Measurements from ENCODE around the gene ATAD1.
"Not testable (repeated sequence)": the region's sequence is repeated elsewhere in the genome, so short reads cannot be mapped to it uniquely, and the experiment has no call there.

ATAD1 gene

DNA sequence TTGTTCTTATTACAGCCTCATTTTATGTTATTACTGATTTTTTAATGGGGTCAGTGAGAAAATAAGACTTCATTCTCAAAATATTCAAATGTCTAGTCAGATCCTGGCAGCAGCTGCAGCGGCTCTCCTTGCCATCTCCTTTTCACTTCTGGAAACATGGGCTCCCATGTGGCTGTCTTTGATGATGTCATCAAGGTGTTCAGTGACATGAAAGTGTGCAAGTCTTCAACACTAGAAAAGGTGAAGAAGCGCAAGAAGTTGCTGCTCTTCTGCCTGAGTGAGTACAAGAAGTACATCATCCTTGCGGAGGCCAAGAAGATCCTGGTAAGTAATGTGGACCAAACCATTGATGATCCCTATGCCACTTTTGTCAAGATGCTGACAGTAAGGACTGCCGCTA lies 25.7 kb upstream of the ATAD1 start:
- Histone ChIP-seq H3K9ac (ENCODE audit: low read length) (no peak overlapping the region), H3K4me1 (ENCODE audit: control insufficient read depth, insufficient read depth, low read length) (peaks cover 40% of the 10 kb centered on the region), H3K9me3 (ENCODE audit: control insufficient read depth, low read length) (no peaks in the 10 kb centered on the region)

DNA sequence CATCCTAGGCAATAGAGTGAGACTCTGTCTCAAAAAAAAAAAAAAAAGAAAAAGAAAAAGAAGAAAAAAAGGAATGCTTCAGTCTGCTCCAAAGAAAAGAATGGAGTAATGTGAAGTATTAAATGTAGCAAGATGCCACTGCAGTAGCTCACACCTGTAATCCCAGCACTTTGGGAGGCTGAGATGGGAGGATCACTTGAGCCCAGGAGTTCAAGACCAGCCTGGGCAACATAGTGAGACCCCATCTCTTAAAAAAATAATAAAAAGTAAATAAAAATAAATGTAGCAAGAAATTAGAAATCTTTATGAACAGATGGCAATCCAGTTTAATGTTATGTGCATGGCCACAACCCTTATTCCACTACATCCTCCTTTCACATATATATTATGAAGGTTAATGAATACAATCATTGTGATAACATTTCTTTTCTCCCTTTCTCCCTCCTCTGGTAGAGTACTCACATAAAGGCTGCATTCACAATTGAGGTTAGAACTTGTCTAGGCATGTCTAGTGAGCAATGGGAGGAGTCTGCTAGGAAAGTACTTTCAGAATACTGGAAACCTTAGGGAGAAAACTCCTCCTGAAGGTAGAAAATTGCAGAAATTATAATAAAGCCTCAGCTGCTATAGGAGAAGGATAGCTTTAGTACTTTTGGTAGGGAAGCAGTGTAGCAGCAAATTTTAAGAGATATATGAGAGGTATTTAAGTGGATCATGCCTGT lies 24.9 kb upstream of the ATAD1 start:
- Histone ChIP-seq H3K36me3 (ENCODE audit: control insufficient read depth, insufficient read depth, low read length) (no peaks in the 10 kb centered on the region), H3K4me3 (ENCODE audit: low read length) (no peak overlapping the region), H3K9me3 (ENCODE audit: control insufficient read depth, low read length) (no peaks in the 10 kb centered on the region), H3K27me3 (ENCODE audit: control insufficient read depth, insufficient read depth, low read length) (no peaks in the 10 kb centered on the region), H3K4me1 (ENCODE audit: control insufficient read depth, insufficient read depth, low read length) (peaks cover 40% of the 10 kb centered on the region), H3K9ac (ENCODE audit: low read length) (no peak overlapping the region)

More for the DNA sequence above, 25.7 kb upstream of the ATAD1 start:
- no peaks in the 10 kb centered on the region for H3K27me3 ChIP-seq (ENCODE audit: control insufficient read depth, insufficient read depth, low read length)
- no peak overlapping the region for H3K4me3 ChIP-seq (ENCODE audit: low read length)
- no peaks in the 10 kb centered on the region for H3K36me3 ChIP-seq (ENCODE audit: control insufficient read depth, insufficient read depth, low read length)

DNA sequence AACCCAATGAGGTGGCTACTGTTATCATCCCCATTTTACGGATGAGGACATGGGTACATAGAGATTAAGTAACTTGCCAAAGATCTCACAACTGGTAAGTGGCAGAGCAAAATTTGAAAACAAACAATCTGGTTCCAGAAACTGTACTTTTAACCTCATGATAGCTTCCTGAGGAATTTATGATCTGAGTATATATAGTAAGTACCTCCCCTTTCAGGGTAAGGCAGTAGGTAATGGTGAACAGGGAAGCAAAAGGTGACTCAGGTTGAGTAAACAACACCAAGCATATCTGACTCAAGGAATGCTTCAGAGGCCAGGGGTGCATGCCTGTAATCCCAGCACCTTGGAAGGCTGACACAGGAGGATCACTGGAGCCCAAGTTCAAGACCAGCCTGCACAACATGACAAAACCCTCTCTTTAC lies 24.2 kb upstream of the ATAD1 start:
- no peak overlapping the region for H3K9ac ChIP-seq (ENCODE audit: low read length)
- H3K9me3 ChIP-seq (ENCODE audit: control insufficient read depth, low read length), result no peaks in the 10 kb centered on the region
- H3K4me3 ChIP-seq (ENCODE audit: low read length), result no peak overlapping the region
- no peaks in the 10 kb centered on the region for H3K36me3 ChIP-seq (ENCODE audit: control insufficient read depth, insufficient read depth, low read length)
- H3K27me3 ChIP-seq (ENCODE audit: control insufficient read depth, insufficient read depth, low read length), result no peaks in the 10 kb centered on the region
- H3K4me1 ChIP-seq (ENCODE audit: control insufficient read depth, insufficient read depth, low read length), result peaks cover 40% of the 10 kb centered on the region

DNA sequence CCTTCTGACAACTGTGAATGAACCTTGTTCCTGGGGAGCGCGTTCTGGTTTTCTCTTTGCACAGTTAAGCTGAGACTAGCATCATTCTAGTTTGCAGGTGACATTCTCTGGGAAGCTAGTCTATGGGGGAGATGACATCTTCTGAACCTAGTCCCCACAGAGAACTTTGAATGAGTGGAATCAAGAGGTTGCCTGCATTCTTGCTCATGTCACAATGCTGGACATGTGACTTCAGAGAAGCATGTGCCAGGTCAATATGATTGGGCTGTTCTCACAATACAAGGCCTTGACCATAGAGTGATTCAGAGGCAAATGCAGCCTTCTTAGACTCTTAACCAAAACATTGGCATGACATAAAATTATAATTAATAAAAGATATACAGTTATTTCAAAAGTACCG lies 23.2 kb upstream of the ATAD1 start:
- Histone ChIP-seq H3K4me1 (ENCODE audit: control insufficient read depth, insufficient read depth, low read length) (peaks cover 40% of the 10 kb centered on the region), H3K9me3 (ENCODE audit: control insufficient read depth, low read length) (no peaks in the 10 kb centered on the region), H3K36me3 (ENCODE audit: control insufficient read depth, insufficient read depth, low read length) (no peaks in the 10 kb centered on the region), H3K4me3 (ENCODE audit: low read length) (no peak overlapping the region), H3K27me3 (ENCODE audit: control insufficient read depth, insufficient read depth, low read length) (no peaks in the 10 kb centered on the region), H3K9ac (ENCODE audit: low read length) (no peak overlapping the region)

DNA sequence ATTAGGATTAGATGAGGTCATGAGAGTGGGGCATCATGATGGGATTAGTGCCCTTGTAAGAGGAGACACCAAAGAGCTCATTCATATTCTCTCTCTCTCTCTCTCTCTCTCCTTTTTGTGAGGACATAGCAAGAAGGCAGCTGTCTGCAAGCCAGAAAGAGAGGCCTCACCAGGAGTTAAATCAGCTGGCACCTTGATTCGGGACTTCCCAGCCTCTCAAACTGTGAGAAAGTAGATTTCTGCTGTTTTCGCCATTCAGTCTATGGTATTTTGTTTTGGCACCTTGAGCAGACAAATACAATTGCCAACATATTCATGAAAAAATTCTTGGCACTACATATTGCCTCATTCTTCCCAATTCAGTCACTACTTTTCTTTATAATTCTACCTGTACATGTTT lies 20.6 kb upstream of the ATAD1 start:
- Histone ChIP-seq H3K9ac (ENCODE audit: low read length) (no peak overlapping the region), H3K27me3 (ENCODE audit: control insufficient read depth, insufficient read depth, low read length) (no peaks in the 10 kb centered on the region), H3K9me3 (ENCODE audit: control insufficient read depth, low read length) (no peaks in the 10 kb centered on the region), H3K4me1 (ENCODE audit: control insufficient read depth, insufficient read depth, low read length) (peaks cover 24% of the 10 kb centered on the region), H3K36me3 (ENCODE audit: control insufficient read depth, insufficient read depth, low read length) (no peaks in the 10 kb centered on the region), H3K4me3 (ENCODE audit: low read length) (no peak overlapping the region)

DNA sequence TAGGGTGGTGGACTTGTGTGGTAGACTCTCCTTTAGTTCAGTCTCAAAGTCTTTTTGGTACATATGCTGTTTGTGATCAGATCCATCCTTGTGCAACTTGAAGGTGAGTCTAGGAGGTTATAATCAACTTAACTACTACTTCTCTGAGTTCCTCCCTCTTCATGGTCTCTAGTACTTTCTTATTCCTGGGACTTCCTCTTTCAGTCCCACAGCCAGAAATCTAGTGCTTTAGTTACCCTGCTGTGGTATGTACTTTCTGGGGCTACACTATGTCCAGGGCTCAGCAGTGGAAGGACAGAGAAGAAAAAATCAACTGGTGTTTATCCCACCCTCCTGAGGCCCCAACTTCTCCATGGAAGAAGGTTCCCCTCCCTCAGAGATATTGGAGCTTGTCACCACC lies 19.4 kb upstream of the ATAD1 start:
- H3K4me1 ChIP-seq (ENCODE audit: control insufficient read depth, insufficient read depth, low read length), result peaks cover 13% of the 10 kb centered on the region
- no peaks in the 10 kb centered on the region for H3K36me3 ChIP-seq (ENCODE audit: control insufficient read depth, insufficient read depth, low read length)
- H3K4me3 ChIP-seq (ENCODE audit: low read length), result no peak overlapping the region
- no peak overlapping the region for H3K9ac ChIP-seq (ENCODE audit: low read length)
- H3K9me3 ChIP-seq (ENCODE audit: control insufficient read depth, low read length), result no peaks in the 10 kb centered on the region
- H3K27me3 ChIP-seq (ENCODE audit: control insufficient read depth, insufficient read depth, low read length), result no peaks in the 10 kb centered on the region

DNA sequence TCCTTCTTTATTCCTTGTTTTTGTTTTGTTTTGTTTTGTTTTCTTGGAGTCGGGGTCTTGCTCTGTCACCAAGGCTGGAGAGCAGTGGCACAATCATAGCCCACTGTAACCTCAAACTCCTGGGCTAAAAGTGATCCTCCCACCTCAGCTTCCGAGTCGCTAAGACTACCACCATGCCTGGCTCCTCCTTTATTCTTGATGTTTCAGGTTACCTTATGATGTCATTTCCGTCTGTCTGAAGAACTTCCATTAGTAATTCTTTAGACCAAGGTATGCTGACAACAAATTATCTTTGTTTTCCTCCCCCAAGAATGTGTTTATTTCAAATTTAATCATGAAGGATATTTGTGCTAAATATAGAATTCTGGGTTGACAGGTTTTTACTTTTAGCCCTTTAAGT lies 18.1 kb upstream of the ATAD1 start:
- H3K36me3 ChIP-seq (ENCODE audit: control insufficient read depth, insufficient read depth, low read length), result no peaks in the 10 kb centered on the region

DNA sequence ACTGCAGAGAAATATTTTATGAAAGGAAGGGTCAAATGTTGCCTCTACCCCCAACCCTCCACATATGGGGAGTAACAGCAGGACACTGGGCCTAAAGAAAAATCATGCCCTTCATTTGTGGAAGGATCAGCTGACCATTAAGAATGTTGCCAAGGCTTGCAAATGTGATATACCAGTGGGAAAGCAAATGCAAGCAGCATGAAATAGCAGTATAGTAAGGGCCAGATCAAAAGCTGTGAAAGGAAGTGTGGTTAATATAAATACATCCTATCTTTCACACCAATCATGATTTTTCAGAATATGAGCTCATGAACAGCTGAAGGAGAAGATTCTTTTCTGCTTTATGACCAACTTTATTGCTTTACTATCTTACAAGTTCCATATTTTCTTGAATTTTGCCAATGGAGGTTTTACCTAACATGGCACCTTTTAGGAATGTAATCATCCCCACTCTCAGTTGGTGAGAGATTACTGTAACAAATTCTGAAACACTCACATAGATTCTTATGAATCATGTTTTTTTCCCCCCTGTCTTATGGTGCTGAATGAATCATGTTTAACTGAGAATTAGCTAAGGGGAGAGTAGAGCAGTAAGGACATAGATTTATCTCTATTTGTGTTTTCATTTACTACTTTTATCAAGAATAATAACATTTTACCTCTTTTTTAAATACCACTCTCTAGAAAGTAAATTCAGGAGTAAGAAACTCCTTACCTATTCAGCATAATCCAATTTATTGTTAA lies 12.1 kb upstream of the ATAD1 start:
- Histone ChIP-seq H3K4me1 (ENCODE audit: control insufficient read depth, insufficient read depth, low read length) (no peaks in the 10 kb centered on the region), H3K9ac (ENCODE audit: low read length) (no peak overlapping the region), H3K36me3 (ENCODE audit: control insufficient read depth, insufficient read depth, low read length) (no peaks in the 10 kb centered on the region), H3K9me3 (ENCODE audit: control insufficient read depth, low read length) (no peaks in the 10 kb centered on the region), H3K27me3 (ENCODE audit: control insufficient read depth, insufficient read depth, low read length) (no peaks in the 10 kb centered on the region), H3K4me3 (ENCODE audit: low read length) (no peak overlapping the region)

More for the DNA sequence above, 18.1 kb upstream of the ATAD1 start:
- H3K9ac ChIP-seq (ENCODE audit: low read length), result no peak overlapping the region
- H3K9me3 ChIP-seq (ENCODE audit: control insufficient read depth, low read length), result no peaks in the 10 kb centered on the region
- H3K27me3 ChIP-seq (ENCODE audit: control insufficient read depth, insufficient read depth, low read length), result no peaks in the 10 kb centered on the region
- no peak overlapping the region for H3K4me3 ChIP-seq (ENCODE audit: low read length)
- H3K4me1 ChIP-seq (ENCODE audit: control insufficient read depth, insufficient read depth, low read length), result peaks cover 6% of the 10 kb centered on the region

DNA sequence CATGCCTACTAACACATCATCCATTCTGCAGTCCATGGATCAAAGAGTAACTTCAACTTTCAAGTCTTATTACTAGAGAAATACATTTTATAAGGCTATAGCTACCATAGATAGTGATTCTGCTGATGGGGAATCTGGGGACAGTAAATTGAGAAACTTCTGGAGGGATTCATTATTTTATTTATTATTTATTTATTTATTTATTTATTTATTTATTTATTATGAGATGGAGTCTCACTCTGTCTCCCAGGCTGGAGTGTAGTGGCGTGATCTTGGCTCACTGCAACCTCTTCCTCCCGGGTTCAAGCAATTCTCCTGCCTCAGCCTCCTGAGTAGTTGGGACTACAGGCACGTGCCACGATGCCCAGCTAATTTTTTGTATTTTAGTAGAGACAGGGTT lies 11.0 kb upstream of the ATAD1 start:
- not testable (repeated sequence) for H3K9ac ChIP-seq (ENCODE audit: low read length); H3K4me1 ChIP-seq (ENCODE audit: control insufficient read depth, insufficient read depth, low read length); H3K27me3 ChIP-seq (ENCODE audit: control insufficient read depth, insufficient read depth, low read length); H3K36me3 ChIP-seq (ENCODE audit: control insufficient read depth, insufficient read depth, low read length); H3K4me3 ChIP-seq (ENCODE audit: low read length); H3K9me3 ChIP-seq (ENCODE audit: control insufficient read depth, low read length)

DNA sequence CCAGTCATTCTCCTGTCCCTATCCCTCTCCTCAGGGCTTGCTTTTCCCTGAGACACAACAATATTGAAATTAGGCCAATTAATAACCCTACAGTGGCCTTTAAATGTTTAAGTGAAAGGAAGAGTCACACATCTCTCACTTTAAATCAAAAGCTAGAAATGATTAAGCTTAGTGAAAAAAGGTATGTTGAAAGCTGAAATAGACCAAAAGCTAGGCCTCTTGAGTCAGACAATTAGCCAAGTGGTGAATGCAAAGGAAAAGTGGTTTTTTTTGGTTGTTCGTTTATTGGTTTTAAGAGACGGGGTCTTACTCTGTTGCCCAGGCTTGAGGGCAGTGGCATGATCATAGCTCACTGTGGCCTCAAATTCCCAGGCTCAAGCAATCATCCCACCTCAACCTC lies 9.7 kb upstream of the ATAD1 start:
- no peaks in the 10 kb centered on the region for H3K27me3 ChIP-seq (ENCODE audit: control insufficient read depth, insufficient read depth, low read length)
- no peaks in the 10 kb centered on the region for H3K4me1 ChIP-seq (ENCODE audit: control insufficient read depth, insufficient read depth, low read length)
- H3K36me3 ChIP-seq (ENCODE audit: control insufficient read depth, insufficient read depth, low read length), result no peaks in the 10 kb centered on the region
- no peaks in the 10 kb centered on the region for H3K9me3 ChIP-seq (ENCODE audit: control insufficient read depth, low read length)
- H3K4me3 ChIP-seq (ENCODE audit: low read length), result no peak overlapping the region
- H3K9ac ChIP-seq (ENCODE audit: low read length), result no peak overlapping the region

DNA sequence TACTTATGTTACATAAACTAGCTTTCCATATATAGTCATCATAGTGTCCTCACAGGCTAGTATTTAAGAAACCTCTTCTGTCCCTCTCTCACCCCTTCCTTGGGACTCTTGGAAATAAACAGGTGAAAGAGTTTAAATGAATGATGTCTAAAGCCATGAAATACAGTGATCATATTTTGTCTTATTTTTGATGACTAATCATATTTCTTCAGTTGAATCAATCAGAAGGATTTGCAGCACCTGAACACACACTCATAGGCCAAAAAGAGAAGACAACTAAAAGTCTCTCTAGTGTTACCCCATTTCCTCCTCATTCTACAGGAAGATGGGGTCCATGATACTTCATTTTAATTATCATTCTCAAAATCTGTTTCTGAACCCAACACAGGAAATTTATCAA lies 8.6 kb upstream of the ATAD1 start:
- no peak overlapping the region for H3K9ac ChIP-seq (ENCODE audit: low read length)
- H3K27me3 ChIP-seq (ENCODE audit: control insufficient read depth, insufficient read depth, low read length), result no peaks in the 10 kb centered on the region
- no peak overlapping the region for H3K4me3 ChIP-seq (ENCODE audit: low read length)
- H3K4me1 ChIP-seq (ENCODE audit: control insufficient read depth, insufficient read depth, low read length), result no peaks in the 10 kb centered on the region
- no peaks in the 10 kb centered on the region for H3K36me3 ChIP-seq (ENCODE audit: control insufficient read depth, insufficient read depth, low read length)
- H3K9me3 ChIP-seq (ENCODE audit: control insufficient read depth, low read length), result no peaks in the 10 kb centered on the region

DNA sequence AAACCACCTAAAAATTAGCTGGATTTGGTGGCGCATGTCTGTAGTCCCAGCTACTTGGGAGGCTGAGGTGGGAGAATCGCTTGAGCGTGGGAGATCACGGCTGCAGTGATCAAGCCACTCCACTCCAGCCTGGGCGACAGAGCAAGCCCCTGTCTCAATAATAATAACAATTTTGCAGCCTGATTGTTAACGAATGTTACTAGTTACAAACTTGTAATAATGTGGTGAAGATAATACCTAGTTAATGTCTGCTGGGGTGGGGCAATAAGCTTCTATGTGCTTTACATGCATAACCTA lies 1.2 kb upstream of the ATAD1 start:
- no peaks in the 10 kb centered on the region for H3K9me3 ChIP-seq (ENCODE audit: control insufficient read depth, low read length)
- H3K4me3 ChIP-seq (ENCODE audit: low read length), result no peak overlapping the region
- peaks cover 7% of the 10 kb centered on the region for H3K4me1 ChIP-seq (ENCODE audit: control insufficient read depth, insufficient read depth, low read length)
- no peak overlapping the region for H3K9ac ChIP-seq (ENCODE audit: low read length)
- H3K36me3 ChIP-seq (ENCODE audit: control insufficient read depth, insufficient read depth, low read length), result no peaks in the 10 kb centered on the region
- no peaks in the 10 kb centered on the region for H3K27me3 ChIP-seq (ENCODE audit: control insufficient read depth, insufficient read depth, low read length)
